ENCODE results near the gene CYB561A3.

CYB561A3 gene

DNA sequence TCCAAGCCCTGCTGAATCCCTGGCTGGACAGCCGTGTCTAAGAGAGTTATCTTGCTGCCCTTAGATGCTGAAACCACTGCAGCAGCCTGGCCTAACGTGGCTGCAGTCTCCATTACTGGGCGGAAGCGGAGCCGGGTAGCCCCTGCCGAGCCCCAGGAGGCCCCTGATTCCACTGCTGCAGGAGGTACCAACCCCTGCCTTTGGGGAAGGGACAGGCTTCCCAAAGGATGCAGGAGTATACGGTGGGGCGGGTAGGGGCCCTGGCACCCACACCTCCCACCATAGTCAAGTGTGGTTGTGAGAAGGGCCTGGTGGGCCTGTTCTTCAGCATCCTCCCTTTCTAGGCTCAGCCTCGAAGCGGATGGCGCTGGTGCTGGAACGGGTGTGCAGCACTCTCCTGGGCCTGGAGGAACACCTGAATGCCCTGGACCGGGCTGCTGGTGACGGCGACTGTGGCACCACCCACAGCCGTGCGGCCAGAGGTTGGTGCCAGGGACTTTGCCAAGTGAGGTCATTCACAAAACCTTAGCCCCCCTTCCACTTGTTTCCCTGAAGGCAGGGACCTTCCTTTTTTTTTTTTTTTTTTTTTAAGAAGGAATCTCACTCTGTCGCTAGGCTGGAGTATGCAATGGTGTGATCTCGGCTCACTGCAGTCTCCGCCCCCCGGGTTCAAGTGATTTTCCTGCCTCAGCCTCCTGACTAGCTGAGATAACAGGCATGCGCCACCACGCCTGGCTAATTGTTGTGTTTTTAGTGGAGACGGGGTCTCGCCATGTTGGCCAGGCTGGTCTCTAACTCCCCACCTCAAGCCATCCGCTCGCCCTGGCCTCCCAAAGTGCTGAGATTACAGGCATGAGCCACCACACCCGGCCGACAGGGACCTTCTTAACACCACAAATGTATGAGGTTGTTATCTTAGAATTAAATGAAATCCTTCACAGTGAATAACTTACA lies 17.6 kb downstream of the CYB561A3 start:
- H3K4me3 ChIP-seq (ENCODE audit: low read depth, low read length): no peak overlapping the region
- TF ChIP-seq, protein P1, sequence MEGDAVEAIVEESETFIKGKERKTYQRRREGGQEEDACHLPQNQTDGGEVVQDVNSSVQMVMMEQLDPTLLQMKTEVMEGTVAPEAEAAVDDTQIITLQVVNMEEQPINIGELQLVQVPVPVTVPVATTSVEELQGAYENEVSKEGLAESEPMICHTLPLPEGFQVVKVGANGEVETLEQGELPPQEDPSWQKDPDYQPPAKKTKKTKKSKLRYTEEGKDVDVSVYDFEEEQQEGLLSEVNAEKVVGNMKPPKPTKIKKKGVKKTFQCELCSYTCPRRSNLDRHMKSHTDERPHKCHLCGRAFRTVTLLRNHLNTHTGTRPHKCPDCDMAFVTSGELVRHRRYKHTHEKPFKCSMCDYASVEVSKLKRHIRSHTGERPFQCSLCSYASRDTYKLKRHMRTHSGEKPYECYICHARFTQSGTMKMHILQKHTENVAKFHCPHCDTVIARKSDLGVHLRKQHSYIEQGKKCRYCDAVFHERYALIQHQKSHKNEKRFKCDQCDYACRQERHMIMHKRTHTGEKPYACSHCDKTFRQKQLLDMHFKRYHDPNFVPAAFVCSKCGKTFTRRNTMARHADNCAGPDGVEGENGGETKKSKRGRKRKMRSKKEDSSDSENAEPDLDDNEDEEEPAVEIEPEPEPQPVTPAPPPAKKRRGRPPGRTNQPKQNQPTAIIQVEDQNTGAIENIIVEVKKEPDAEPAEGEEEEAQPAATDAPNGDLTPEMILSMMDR (IDR thresholded peaks at IDR 0.05; ENCODE audit: borderline replicate concordance, insufficient read depth, low read depth, low read length): no peak

- H3K4me3 ChIP-seq (ENCODE audit: low read depth, low read length): no peak overlapping the region
- TF ChIP-seq, protein P1 (IDR thresholded peaks at IDR 0.05; ENCODE audit: borderline replicate concordance, insufficient read depth, low read depth, low read length): no peak
These were observed 19.4 kb downstream of the CYB561A3 start for GRCh38 chr11:61342207-61342803.

GRCh38 chr11:61341706-61342105 lies 20.0 kb downstream of the CYB561A3 start:
- no peak overlapping the region for H3K4me3 ChIP-seq (ENCODE audit: low read depth, low read length)
- TF ChIP-seq, protein P1 (IDR thresholded peaks at IDR 0.05; ENCODE audit: borderline replicate concordance, insufficient read depth, low read depth, low read length): no peak

DNA sequence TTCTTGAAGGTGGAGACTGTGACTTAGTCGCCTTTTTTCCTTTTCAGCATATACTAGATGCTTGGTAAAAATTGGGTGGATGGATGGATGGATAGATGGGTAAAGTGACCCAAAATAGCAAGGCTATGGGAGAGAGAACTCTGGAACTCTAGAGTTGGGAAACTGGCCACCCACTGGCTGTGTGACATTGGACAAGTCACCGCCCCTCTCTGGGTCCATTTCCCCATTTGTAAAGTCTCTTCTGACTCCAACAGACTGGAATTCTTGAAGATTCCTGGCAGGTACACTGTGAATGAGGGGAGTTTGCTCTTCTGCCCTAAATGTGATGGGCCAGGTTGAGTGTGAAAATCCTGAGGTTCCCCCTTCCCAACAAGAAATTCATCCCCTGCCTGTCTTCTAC lies 20.7 kb downstream of the CYB561A3 start:
- TF ChIP-seq, protein P1 (IDR thresholded peaks at IDR 0.05; ENCODE audit: borderline replicate concordance, insufficient read depth, low read depth, low read length): no peak
- H3K4me3 ChIP-seq (ENCODE audit: low read depth, low read length): no peak overlapping the region

DNA sequence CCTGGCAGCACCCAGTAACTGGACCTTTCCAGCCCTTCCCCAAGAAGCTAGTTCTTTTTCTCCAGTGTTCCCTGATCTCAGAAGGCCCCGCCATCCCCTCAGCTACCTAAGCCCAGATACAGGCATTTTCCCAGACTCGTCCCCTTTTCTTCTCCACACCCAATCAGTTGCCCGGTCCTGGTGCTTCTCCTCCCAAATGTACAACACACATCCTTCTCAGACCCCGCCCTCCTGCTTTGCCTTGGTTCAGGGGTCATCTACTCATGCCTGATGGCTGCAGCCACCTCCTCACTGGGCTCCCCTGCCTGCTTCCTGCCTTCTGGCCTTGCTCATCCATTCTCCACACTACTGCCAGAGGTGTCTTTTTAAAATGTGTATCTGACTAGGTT lies 22.2 kb downstream of the CYB561A3 start:
- TF ChIP-seq, protein P1 (IDR thresholded peaks at IDR 0.05; ENCODE audit: borderline replicate concordance, insufficient read depth, low read depth, low read length): no peak

GRCh38 chr11:61338783-61339489 lies 22.7 kb downstream of the CYB561A3 start:
- TF ChIP-seq, protein P1 (IDR thresholded peaks at IDR 0.05; ENCODE audit: borderline replicate concordance, insufficient read depth, low read depth, low read length): no peak

More for the DNA sequence above, 22.2 kb downstream of the CYB561A3 start:
- no peak overlapping the region for H3K4me3 ChIP-seq (ENCODE audit: low read depth, low read length)

More at GRCh38 chr11:61338783-61339489, 22.7 kb downstream of the CYB561A3 start:
- H3K4me3 ChIP-seq (ENCODE audit: low read depth, low read length): no peak overlapping the region
